ENCODE data around the gene CYP4F8.

GRCh38 chr19:15615526-15615925, 508 bp downstream of the CYP4F8 start:
- TF ChIP-seq CTCF (conservative IDR thresholded peaks at IDR 0.05), result no peak
- no peak for TF ChIP-seq ZFX (IDR thresholded peaks at IDR 0.05)

Data from C4-2B (cell line).